Liver (tissue), 9 donors: ENCODE data around the gene GLI3. TPM values are rescaled to one million over a fixed set of nuclear protein-coding genes. Genes with fewer than 3 reads are reported as not detected.

ENCODE experiments used
- DNase-seq: peaks from one replicate; pipeline ENCODE4 v3.0.0-alpha.2; 2017; ENCODE audit warnings: low spot score
- H3K27ac ChIP-seq, 2 donors: one replicate each; pipeline ENCODE4 v1.7.0; 2013; ENCODE audit warnings: inconsistent platforms in 2 of 2, low read length in 2 of 2, control low read depth in 1 of 2, low read depth in 1 of 2, mild to moderate bottlenecking in 1 of 2
- H3K27me3 ChIP-seq, 4 donors: one replicate each; pipeline versions ENCODE4 v1.6.1 to v1.7.0; 2013; ENCODE audit warnings: low read length in 3 of 4, inconsistent platforms in 1 of 4, mild to moderate bottlenecking in 1 of 4, moderate library complexity in 1 of 4; ENCODE audit not compliant: control insufficient read depth in 4 of 4, insufficient read depth in 4 of 4
- H3K36me3 ChIP-seq, 4 donors: one replicate each; pipeline versions ENCODE4 v1.6.1 to v1.7.0; 2013; ENCODE audit warnings: low read length in 3 of 4, mild to moderate bottlenecking in 3 of 4, low read depth in 1 of 4, moderate library complexity in 1 of 4; ENCODE audit not compliant: control insufficient read depth in 4 of 4, insufficient read depth in 3 of 4
- H3K4me1 ChIP-seq, 4 donors: one replicate each; pipeline versions ENCODE4 v1.6.1 to v1.7.0; 2013; ENCODE audit warnings: low read length in 3 of 4, mild to moderate bottlenecking in 3 of 4, moderate library complexity in 1 of 4; ENCODE audit not compliant: control insufficient read depth in 4 of 4, insufficient read depth in 4 of 4
- H3K4me3 ChIP-seq, 3 donors: one replicate each; pipeline versions ENCODE4 v1.6.1 to v1.7.0; 2013; ENCODE audit warnings: low read length in 3 of 3, control low read depth in 1 of 3, low read depth in 1 of 3, mild to moderate bottlenecking in 1 of 3
- H3K9ac ChIP-seq, 2 donors: one replicate each; pipeline ENCODE4 v1.7.0; 2013; ENCODE audit warnings: low read length in 2 of 2, mild to moderate bottlenecking in 2 of 2, moderate library complexity in 2 of 2, control low read depth in 1 of 2, low read depth in 1 of 2
- H3K9me3 ChIP-seq, 4 donors: one replicate each; pipeline versions ENCODE4 v1.6.1 to v1.7.0; 2013; ENCODE audit warnings: low read length in 3 of 4; ENCODE audit not compliant: control insufficient read depth in 4 of 4
- EGR1 ChIP-seq, 2 donors: IDR thresholded peaks; 2 replicates each; pipeline ENCODE4 v1.6.1; 2016 to 2018; ENCODE audit warnings: antibody characterized with exemption in 2 of 2, low read depth in 2 of 2
- FOXA1 ChIP-seq: IDR thresholded peaks from 2 replicates; pipeline ENCODE4 v1.6.1; 2016; ENCODE audit warnings: antibody characterized with exemption
- FOXA2 ChIP-seq: IDR thresholded peaks from 2 replicates; pipeline ENCODE4 v1.6.1; 2016; ENCODE audit warnings: antibody characterized with exemption
- HNF4A ChIP-seq, 2 donors: conservative IDR thresholded peaks; 2 replicates each; pipeline ENCODE4 v1.6.1; 2016; ENCODE audit warnings: antibody characterized with exemption in 2 of 2, mild to moderate bottlenecking in 2 of 2
- HNF4G ChIP-seq: IDR thresholded peaks from 2 replicates; pipeline ENCODE4 v1.6.1; 2016; ENCODE audit warnings: antibody characterized with exemption
- JUND ChIP-seq, 2 donors: IDR thresholded peaks; 2 replicates each; pipeline ENCODE4 v1.6.1; 2016; ENCODE audit warnings: antibody characterized with exemption in 2 of 2
- NR2F2 ChIP-seq: IDR thresholded peaks from 2 replicates; pipeline ENCODE4 v1.6.1; 2016; ENCODE audit warnings: antibody characterized with exemption
- RAD21 ChIP-seq, 2 donors: IDR thresholded peaks; 2 replicates each; pipeline ENCODE4 v1.6.1; 2016; ENCODE audit warnings: antibody characterized with exemption in 2 of 2, mild to moderate bottlenecking in 2 of 2
- RXRA ChIP-seq, 2 donors: IDR thresholded peaks; 2 replicates each; pipeline ENCODE4 v1.6.1; 2017 to 2018; ENCODE audit warnings: antibody characterized with exemption in 2 of 2, mild to moderate bottlenecking in 1 of 2
- SP1 ChIP-seq: IDR thresholded peaks from 2 replicates; pipeline ENCODE4 v1.6.1; 2018; ENCODE audit warnings: antibody characterized with exemption, mild to moderate bottlenecking
- TAF1 ChIP-seq: conservative IDR thresholded peaks from 2 replicates; pipeline ENCODE4 v1.6.1; 2016; ENCODE audit warnings: antibody characterized with exemption, mild to moderate bottlenecking
- YY1 ChIP-seq: IDR thresholded peaks from 2 replicates; pipeline ENCODE4 v1.6.1; 2016; ENCODE audit warnings: antibody characterized with exemption, mild to moderate bottlenecking
- WGBS: extraction: QIAGEN DNeasy Blood & Tissue Kit; methylation state at CpG from one replicate; pipeline ENCODE4 v1.1.7; 2013; 5-methylcytosine and 5-hydroxymethylcytosine counted together
- polyA plus RNA-seq, 2 donors: library from polyadenylated mRNA; stranded (reverse) in 1 of 2; unstranded in 1 of 2; fragments of 200-250 nt in 1 of 2; fragments of >200 nt in 1 of 2; fragmentation: Nextera tagmentation in 1 of 2; extraction: Ambion mirVana in 1 of 2; gene quantifications; one replicate each; pipeline versions ENCODE4 v1.2.1 to v1.2.3, GENCODE V29; 2013 to 2015
- total RNA-seq, 2 donors: library from RNA; depleted of rRNA; stranded (reverse); fragments of >200 nt; gene quantifications; one replicate each; pipeline ENCODE4 v1.2.3, GENCODE V29; 2014
- TF ChIP-seq, protein P1 (sequence below): IDR thresholded peaks from 2 replicates; pipeline ENCODE4 v1.6.1; 2016; ENCODE audit warnings: antibody characterized with exemption
- TF ChIP-seq, protein P2 (sequence below): IDR thresholded peaks from 2 replicates; pipeline ENCODE4 v1.6.1; 2016; ENCODE audit warnings: antibody characterized with exemption, mild to moderate bottlenecking
- TF ChIP-seq, protein P3 (sequence below): IDR thresholded peaks from 2 replicates; pipeline ENCODE4 v1.6.1; 2016; ENCODE audit warnings: antibody characterized with exemption
- TF ChIP-seq, protein P4 (sequence below): IDR thresholded peaks from 2 replicates; pipeline ENCODE4 v1.6.1; 2016; ENCODE audit warnings: antibody characterized with exemption
- donor health status: healthy.
- donor health status: healthy.
- donor health status: healthy.
- donor health status: healthy.
- donor health status: healthy.

Gene GLI3
- total and polyA plus RNA-seq, 4 donors, result 0.09 to 0.42 (median 0.26) TPM

DNA sequence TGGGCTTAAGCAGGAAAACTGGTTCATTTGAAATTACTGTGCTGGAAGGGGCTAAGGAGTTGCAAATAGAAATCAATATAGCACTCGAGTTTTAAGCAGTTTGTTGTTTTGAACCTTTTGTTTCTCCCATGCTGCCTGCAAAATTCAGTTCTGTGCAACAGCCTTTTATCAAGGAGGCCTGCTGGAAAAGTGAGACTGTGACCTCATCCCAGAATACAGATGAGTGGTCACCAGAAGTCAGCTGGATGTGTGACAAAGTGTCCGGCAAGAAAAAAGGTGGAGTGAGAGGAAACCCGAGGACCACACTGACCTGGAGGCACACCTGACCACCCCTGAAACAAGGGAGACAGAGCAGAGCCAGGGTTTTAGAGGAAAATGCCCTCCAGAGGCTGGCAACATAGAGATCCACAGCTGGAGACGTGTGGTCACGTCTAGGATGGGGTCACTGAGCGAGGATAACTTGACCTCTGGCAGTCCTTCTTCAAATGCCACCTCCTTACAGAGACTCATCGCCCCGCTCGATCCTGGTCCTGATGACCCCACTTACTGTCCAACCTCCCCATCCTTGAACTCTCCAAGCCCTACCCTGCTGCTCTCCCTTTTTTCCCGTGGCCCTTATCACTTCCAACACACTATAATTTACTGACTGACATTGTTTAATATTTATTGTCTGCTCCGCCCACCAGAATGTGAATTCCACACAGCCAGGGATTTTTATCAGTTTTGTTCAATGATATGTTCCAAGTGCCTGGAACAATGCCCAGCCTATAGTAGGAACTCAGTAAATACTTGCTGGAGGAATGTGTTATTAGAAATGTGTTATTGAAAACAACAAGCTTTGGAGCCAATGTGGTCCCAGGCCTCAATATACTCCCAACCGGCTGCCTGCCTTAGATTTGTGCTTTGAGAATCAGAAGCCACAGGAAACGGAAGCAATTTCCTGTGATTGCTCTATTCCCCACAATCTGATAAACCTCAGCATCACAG is 243.8 kb downstream of the GLI3 start:
- no peaks in the 10 kb centered on the region for H3K4me1 ChIP-seq
- H3K9me3 ChIP-seq, result no peaks in the 10 kb centered on the region
- TF ChIP-seq TAF1 (no peak), NR2F2 (no peak), RXRA (IDR thresholded peaks at IDR 0.05) (no peak), JUND (IDR thresholded peaks at IDR 0.05) (no peak), RAD21 (IDR thresholded peaks at IDR 0.05) (no peak), YY1 (no peak), EGR1 (IDR thresholded peaks at IDR 0.05; ENCODE audit: low read depth in 2 of 2) (no peak), SP1 (no peak), FOXA1 (no peak), HNF4A (conservative IDR thresholded peaks at IDR 0.05) (no peak), FOXA2 (no peak), HNF4G (no peak)
- TF ChIP-seq, protein P1, sequence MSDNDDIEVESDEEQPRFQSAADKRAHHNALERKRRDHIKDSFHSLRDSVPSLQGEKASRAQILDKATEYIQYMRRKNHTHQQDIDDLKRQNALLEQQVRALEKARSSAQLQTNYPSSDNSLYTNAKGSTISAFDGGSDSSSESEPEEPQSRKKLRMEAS, result no peak
- TF ChIP-seq, protein P2, sequence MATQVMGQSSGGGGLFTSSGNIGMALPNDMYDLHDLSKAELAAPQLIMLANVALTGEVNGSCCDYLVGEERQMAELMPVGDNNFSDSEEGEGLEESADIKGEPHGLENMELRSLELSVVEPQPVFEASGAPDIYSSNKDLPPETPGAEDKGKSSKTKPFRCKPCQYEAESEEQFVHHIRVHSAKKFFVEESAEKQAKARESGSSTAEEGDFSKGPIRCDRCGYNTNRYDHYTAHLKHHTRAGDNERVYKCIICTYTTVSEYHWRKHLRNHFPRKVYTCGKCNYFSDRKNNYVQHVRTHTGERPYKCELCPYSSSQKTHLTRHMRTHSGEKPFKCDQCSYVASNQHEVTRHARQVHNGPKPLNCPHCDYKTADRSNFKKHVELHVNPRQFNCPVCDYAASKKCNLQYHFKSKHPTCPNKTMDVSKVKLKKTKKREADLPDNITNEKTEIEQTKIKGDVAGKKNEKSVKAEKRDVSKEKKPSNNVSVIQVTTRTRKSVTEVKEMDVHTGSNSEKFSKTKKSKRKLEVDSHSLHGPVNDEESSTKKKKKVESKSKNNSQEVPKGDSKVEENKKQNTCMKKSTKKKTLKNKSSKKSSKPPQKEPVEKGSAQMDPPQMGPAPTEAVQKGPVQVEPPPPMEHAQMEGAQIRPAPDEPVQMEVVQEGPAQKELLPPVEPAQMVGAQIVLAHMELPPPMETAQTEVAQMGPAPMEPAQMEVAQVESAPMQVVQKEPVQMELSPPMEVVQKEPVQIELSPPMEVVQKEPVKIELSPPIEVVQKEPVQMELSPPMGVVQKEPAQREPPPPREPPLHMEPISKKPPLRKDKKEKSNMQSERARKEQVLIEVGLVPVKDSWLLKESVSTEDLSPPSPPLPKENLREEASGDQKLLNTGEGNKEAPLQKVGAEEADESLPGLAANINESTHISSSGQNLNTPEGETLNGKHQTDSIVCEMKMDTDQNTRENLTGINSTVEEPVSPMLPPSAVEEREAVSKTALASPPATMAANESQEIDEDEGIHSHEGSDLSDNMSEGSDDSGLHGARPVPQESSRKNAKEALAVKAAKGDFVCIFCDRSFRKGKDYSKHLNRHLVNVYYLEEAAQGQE, result no peak
- TF ChIP-seq, protein P3, sequence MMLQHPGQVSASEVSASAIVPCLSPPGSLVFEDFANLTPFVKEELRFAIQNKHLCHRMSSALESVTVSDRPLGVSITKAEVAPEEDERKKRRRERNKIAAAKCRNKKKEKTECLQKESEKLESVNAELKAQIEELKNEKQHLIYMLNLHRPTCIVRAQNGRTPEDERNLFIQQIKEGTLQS, result no peak
- TF ChIP-seq, protein P4, sequence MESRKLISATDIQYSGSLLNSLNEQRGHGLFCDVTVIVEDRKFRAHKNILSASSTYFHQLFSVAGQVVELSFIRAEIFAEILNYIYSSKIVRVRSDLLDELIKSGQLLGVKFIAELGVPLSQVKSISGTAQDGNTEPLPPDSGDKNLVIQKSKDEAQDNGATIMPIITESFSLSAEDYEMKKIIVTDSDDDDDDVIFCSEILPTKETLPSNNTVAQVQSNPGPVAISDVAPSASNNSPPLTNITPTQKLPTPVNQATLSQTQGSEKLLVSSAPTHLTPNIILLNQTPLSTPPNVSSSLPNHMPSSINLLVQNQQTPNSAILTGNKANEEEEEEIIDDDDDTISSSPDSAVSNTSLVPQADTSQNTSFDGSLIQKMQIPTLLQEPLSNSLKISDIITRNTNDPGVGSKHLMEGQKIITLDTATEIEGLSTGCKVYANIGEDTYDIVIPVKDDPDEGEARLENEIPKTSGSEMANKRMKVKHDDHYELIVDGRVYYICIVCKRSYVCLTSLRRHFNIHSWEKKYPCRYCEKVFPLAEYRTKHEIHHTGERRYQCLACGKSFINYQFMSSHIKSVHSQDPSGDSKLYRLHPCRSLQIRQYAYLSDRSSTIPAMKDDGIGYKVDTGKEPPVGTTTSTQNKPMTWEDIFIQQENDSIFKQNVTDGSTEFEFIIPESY, result no peak
- peaks cover 0 to 6% (median 0%) of the 10 kb centered on the region in 4 donors for H3K27me3 ChIP-seq
- H3K36me3 ChIP-seq, result no peaks in the 10 kb centered on the region
- no peak overlapping the region for H3K27ac ChIP-seq
- H3K9ac ChIP-seq, result no peak overlapping the region
- WGBS, result 74% methylated on average over 13 of the region's 13 CpGs
- no peak for DNase-seq
- no peak overlapping the region for H3K4me3 ChIP-seq

DNA sequence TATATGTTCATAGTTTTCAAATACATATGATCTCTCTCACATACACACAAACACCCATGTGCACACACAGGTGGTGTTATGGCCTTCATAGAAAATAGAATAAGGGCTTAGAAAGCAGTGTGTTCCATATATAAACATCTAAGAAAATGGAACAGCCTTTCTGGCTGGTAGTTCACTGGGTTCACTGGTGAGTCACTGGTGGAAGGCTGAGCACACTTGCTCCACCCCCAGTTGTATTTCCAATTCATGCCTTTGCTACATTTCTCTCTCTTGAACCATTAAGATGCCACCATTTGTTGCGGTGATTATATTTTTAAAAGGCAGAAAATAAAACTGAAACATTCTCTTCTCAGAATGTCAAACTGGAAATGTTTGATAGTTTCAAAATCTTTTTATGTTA is 252.1 kb downstream of the GLI3 start:
- Histone ChIP-seq H3K27me3 (peaks cover 0 to 7% (median 0%) of the 10 kb centered on the region in 4 donors), H3K27ac (no peak overlapping the region), H3K9ac (no peak overlapping the region), H3K4me3 (no peak overlapping the region), H3K4me1 (no peaks in the 10 kb centered on the region), H3K36me3 (no peaks in the 10 kb centered on the region), H3K9me3 (no peaks in the 10 kb centered on the region)
- 97% methylated on average over 1 of the region's 1 CpG for WGBS
- TF ChIP-seq, protein P1, result no peak
- TF ChIP-seq FOXA2 (no peak), JUND (IDR thresholded peaks at IDR 0.05) (no peak), RAD21 (IDR thresholded peaks at IDR 0.05) (no peak), HNF4A (conservative IDR thresholded peaks at IDR 0.05) (no peak), EGR1 (IDR thresholded peaks at IDR 0.05; ENCODE audit: low read depth in 2 of 2) (no peak), YY1 (no peak)
- TF ChIP-seq, protein P4, result no peak
- no peak for DNase-seq
